ENCODE results near the gene CATSPERE. TPM values are rescaled to one million over a fixed set of nuclear protein-coding genes. Genes with fewer than 3 reads are reported as not detected.

Gene CATSPERE
- total and polyA plus RNA-seq, 10 donors, result 0.50 to 4.0 (median 1.1) TPM

DNA sequence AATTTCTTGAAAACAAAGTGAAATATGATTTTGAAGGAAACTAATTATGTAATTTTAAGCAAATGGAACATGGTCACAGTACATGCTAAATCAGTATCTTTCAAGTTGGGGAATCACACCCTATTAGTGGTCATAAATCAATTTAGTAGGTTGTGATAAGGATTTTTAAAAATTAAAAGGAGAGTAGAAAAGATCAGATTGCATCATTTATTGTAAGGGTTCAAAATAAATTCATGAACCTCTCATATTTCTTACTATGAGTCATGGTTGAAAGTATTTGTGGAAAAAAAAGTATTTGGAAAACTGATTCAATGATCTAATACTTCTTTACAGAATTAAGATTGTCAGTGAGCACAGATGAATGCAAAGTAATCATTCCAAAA, 24.0 kb upstream of the CATSPERE start:
- no peak for TF ChIP-seq POLR2A (IDR thresholded peaks at IDR 0.05)
- TF ChIP-seq, protein P1, sequence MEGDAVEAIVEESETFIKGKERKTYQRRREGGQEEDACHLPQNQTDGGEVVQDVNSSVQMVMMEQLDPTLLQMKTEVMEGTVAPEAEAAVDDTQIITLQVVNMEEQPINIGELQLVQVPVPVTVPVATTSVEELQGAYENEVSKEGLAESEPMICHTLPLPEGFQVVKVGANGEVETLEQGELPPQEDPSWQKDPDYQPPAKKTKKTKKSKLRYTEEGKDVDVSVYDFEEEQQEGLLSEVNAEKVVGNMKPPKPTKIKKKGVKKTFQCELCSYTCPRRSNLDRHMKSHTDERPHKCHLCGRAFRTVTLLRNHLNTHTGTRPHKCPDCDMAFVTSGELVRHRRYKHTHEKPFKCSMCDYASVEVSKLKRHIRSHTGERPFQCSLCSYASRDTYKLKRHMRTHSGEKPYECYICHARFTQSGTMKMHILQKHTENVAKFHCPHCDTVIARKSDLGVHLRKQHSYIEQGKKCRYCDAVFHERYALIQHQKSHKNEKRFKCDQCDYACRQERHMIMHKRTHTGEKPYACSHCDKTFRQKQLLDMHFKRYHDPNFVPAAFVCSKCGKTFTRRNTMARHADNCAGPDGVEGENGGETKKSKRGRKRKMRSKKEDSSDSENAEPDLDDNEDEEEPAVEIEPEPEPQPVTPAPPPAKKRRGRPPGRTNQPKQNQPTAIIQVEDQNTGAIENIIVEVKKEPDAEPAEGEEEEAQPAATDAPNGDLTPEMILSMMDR (IDR thresholded peaks at IDR 0.05 in 8 of 11, conservative IDR thresholded peaks at IDR 0.05 in 3 of 11), result no peak
- no peak for TF ChIP-seq POLR2AphosphoS5 (IDR thresholded peaks at IDR 0.05)

DNA sequence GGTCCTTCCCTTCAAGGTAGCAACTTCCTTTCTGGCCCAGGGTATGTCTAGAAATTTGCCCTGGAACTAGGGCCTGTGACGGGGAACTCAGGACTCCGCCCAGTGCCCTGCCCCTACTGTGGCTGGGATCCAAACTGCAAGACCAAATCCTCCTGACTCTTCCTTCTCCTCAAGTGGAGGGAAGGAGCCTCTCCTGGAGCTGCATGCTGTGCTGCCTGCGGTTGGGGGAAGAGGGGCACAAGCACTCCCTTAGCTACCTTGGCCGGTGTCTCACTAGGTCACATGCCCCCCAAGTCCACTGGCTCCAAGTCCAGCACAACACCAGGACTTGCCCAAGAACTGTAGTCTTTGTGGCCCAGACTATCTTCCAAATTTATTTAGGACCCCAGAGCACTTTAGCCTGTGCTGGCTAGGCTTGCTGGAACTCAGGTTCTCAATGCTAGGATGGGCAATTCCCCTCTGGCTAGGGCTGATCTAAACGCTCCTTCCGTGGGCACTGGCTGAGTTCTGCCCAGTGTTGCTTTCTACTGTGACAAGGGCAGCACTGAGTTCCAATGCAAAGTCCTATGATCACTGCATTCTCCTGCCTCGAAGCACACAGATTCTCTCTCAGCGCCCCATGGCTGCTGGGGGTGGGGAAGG, 21.6 kb upstream of the CATSPERE start:
- Histone ChIP-seq H3K27ac (peak overlapping the region in 2 of 8 donors; percentile 7 to 39), H3K4me1 (peaks cover 0 to 43% (median 14%) of the 10 kb centered on the region in 6 donors), H3K4me3 (no peak overlapping the region), H3K36me3 (peaks cover 0 to 51% (median 14%) of the 10 kb centered on the region in 6 donors), H3K9me3 (no peaks in the 10 kb centered on the region), H3K27me3 (replicated peaks in 1 of 7) (no peaks in the 10 kb centered on the region)
- TF ChIP-seq POLR2A (IDR thresholded peaks at IDR 0.05) (no peak), POLR2AphosphoS5 (IDR thresholded peaks at IDR 0.05) (peak in 1 of 3 donors; percentile 14)
- TF ChIP-seq, protein P1 (IDR thresholded peaks at IDR 0.05 in 8 of 11, conservative IDR thresholded peaks at IDR 0.05 in 3 of 11), result no peak
- intact Hi-C loops (cut with DNase I; ENCODE audit: low total_unique reads), result no loop called here
- WGBS, 5 donors, result 61 to 85% (median 74%) methylated on average over 8 of the region's 8 CpGs
- DNase-seq, result no peak

More for the DNA sequence above, 24.0 kb upstream of the CATSPERE start:
- Histone ChIP-seq H3K9me3 (no peaks in the 10 kb centered on the region), H3K27ac (no peak overlapping the region), H3K36me3 (peaks cover 0 to 67% (median 29%) of the 10 kb centered on the region in 6 donors), H3K27me3 (replicated peaks in 1 of 7) (no peaks in the 10 kb centered on the region), H3K4me3 (no peak overlapping the region), H3K4me1 (peaks cover 0 to 26% (median 6%) of the 10 kb centered on the region in 6 donors)
- DNase-seq, result no peak
- intact Hi-C loops (cut with DNase I; ENCODE audit: low total_unique reads), result no loop called here

DNA sequence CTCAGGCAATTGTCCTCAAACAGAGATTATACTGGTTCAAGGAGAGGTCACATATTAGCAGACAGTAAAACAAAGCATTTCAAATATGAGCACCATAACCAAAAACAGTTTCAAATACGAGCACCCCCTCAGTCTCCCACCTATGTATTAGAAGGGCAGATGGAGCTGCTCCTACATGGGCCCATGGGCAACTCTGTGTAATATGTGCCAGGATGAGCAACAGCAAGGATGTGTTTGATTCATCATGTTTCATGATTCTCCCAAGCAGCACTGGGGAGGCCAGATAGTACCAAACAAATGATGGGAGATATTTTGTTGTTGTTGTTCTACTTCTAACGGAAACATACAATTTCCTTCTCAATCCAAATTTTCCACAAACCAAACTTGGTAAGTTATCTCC, 18.2 kb upstream of the CATSPERE start:
- DNase-seq, result no peak
- H3K9me3 ChIP-seq, result no peaks in the 10 kb centered on the region
- peaks cover 15 to 68% (median 45%) of the 10 kb centered on the region in 6 donors for H3K4me1 ChIP-seq
- intact Hi-C loops (cut with DNase I; ENCODE audit: low total_unique reads), result no loop called here
- TF ChIP-seq POLR2AphosphoS5 (IDR thresholded peaks at IDR 0.05) (no peak), POLR2A (IDR thresholded peaks at IDR 0.05) (no peak)
- TF ChIP-seq, protein P1 (IDR thresholded peaks at IDR 0.05 in 8 of 11, conservative IDR thresholded peaks at IDR 0.05 in 3 of 11), result no peak
- H3K4me3 ChIP-seq, result no peak overlapping the region
- H3K27ac ChIP-seq, result no peak overlapping the region
- WGBS, 5 donors, result 75 to 91% (median 86%) methylated on average over 2 of the region's 2 CpGs
- H3K36me3 ChIP-seq, result peaks cover 0 to 18% (median 0%) of the 10 kb centered on the region in 6 donors
- H3K27me3 ChIP-seq (replicated peaks in 1 of 7), result no peaks in the 10 kb centered on the region

DNA sequence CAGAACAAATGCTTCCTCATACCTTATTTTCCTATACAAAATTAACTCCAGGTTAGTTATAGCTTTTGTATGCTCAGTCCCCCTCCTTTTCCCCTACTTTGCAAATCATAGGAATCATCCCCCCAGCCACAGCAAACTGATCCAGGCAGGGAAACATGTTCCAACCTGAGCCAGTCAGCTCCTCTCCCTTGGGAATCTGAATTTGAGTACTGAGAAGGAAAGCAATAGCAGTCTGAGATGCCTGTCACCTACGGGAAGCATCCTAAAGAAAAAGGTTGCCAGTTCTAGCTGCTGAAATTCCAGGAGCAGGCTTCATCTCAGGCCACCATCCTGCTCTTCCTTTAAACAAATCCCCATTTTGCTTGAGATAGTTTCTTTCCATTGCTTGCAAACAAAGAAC, 16.2 kb upstream of the CATSPERE start:
- no peak overlapping the region for H3K4me3 ChIP-seq
- H3K27ac ChIP-seq, result peak overlapping the region in 3 of 8 donors; percentile 1 to 54 (median 22)
- 65 to 91% (median 78%) methylated on average over 1 of the region's 1 CpG for WGBS, 5 donors
- no peaks in the 10 kb centered on the region for H3K27me3 ChIP-seq (replicated peaks in 1 of 7)
- intact Hi-C loops (cut with DNase I; ENCODE audit: low total_unique reads), result no loop called here
- TF ChIP-seq POLR2AphosphoS5 (IDR thresholded peaks at IDR 0.05) (no peak), POLR2A (IDR thresholded peaks at IDR 0.05) (no peak)
- TF ChIP-seq, protein P1 (IDR thresholded peaks at IDR 0.05 in 8 of 11, conservative IDR thresholded peaks at IDR 0.05 in 3 of 11), result no peak
- peaks cover 0 to 11% (median 0%) of the 10 kb centered on the region in 6 donors for H3K36me3 ChIP-seq
- DNase-seq, result no peak
- H3K9me3 ChIP-seq, result no peaks in the 10 kb centered on the region
- peaks cover 31 to 77% (median 61%) of the 10 kb centered on the region in 6 donors for H3K4me1 ChIP-seq
